ENCODE results near the gene GALNS.

- TF ChIP-seq SUZ12 (IDR thresholded peaks at IDR 0.05; ENCODE audit: low read length) (no peak), RXRA (IDR thresholded peaks at IDR 0.05; ENCODE audit: insufficient read depth, low read depth, low read length) (no peak), JUND (IDR thresholded peaks at IDR 0.05; ENCODE audit: low read length) (no peak), RFX5 (IDR thresholded peaks at IDR 0.05; ENCODE audit: borderline replicate concordance, low read depth, low read length) (no peak), CTCF (IDR thresholded peaks at IDR 0.05; ENCODE audit: control extremely low read depth in 1 of 3, insufficient read depth in 1 of 3, low read depth in 1 of 3, low read length in 3 of 3) (no peak), KDM5A (IDR thresholded peaks at IDR 0.05; ENCODE audit: low read length) (no peak), EGR1 (IDR thresholded peaks at IDR 0.05; ENCODE audit: borderline replicate concordance, low read depth, low read length) (no peak), TAF1 (IDR thresholded peaks at IDR 0.05; ENCODE audit: low read depth, low read length) (no peak)
Measured at GRCh38 chr16:88830258-88830657, 26.5 kb downstream of the GALNS start.
